AG09319 (cell line): ENCODE data around the gene GALK2.

Experiments used
- DNase-seq: peaks from one replicate; pipeline ENCODE4 v3.0.0-alpha.2; 2010; ENCODE audit warnings: low read depth; ENCODE audit errors: extremely low read depth
- CTCF ChIP-seq: IDR thresholded peaks from 2 replicates; pipeline ENCODE4 v1.5.1; 2011; ENCODE audit warnings: low read depth, mild to moderate bottlenecking, inconsistent platforms, low read length, moderate library complexity

Gene GALK2

GRCh38 chr15:49151831-49152230, 18.2 kb upstream of the GALK2 start:
- TF ChIP-seq CTCF = no peak
- DNase-seq = no peak

- no peak for TF ChIP-seq CTCF
- DNase-seq = no peak
Measured at GRCh38 chr15:49152552-49153312, 17.3 kb upstream of the GALK2 start.

GRCh38 chr15:49154359-49154758, 15.7 kb upstream of the GALK2 start:
- no peak for TF ChIP-seq CTCF

GRCh38 chr15:49154799-49155109, 15.3 kb upstream of the GALK2 start:
- no peak for DNase-seq
- TF ChIP-seq CTCF = no peak

More at GRCh38 chr15:49154359-49154758, 15.7 kb upstream of the GALK2 start:
- no peak for DNase-seq

- TF ChIP-seq CTCF = no peak
- DNase-seq = peak; percentile 97
Measured at GRCh38 chr15:49155110-49155833, 14.8 kb upstream of the GALK2 start, which contains the start of gene COPS2. COPS2 (minus strand) TSS chr15:49155599; CDS start chr15:49155578, 21 bp downstream.

GRCh38 chr15:49155834-49156627, 14.0 kb upstream of the GALK2 start:
- no peak for TF ChIP-seq CTCF
- DNase-seq = no peak
